HG02763 (cell line): ENCODE results near the gene POMC.
"Not testable (repeated sequence)": the region's sequence is repeated elsewhere in the genome, so short reads cannot be mapped to it uniquely, and the experiment has no call there.

Experiments
- ATAC-seq: cut with Tn5 transposase; IDR thresholded peaks from one replicate; pipeline ENCODE4 v1.9.1; 2021; ENCODE audit warnings: mild to moderate bottlenecking, moderate library complexity; ENCODE audit not compliant: unreplicated experiment

Gene POMC

GRCh38 chr2:25177211-25177611 is 8.8 kb upstream of the POMC start:
- ATAC-seq, result no peak

DNA sequence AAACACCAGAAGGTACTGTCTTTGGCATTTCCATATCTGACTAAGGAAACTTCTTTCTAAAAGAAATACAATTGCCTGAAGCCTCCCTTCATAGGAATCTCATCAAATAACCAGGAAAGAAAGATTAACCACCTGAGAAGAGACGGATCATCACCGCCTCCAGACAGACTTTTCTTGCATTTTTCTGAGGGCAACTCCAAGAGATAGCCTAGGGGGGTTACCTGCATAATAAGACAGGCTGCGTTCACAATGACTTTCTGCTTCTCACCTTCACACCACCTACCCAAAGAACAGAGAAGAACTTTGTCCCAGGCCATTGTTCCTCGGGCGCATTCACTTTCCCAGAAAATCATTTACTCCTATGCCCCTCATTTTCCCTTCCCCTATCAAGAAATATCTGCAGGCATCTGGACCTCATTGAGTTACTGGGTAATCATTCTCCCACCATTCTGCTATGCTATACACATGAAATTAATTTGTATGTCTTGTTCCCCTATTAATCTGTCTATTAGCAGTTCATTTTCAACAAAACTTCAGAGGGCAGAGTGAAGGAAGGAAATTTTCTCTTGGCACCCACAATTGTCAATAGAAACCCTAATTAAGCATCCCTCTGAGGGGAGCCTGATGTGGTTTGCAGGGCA is 8.3 kb upstream of the POMC start:
- ATAC-seq, result no peak

- no peak for ATAC-seq
Measured at GRCh38 chr2:25176138-25176537, 7.8 kb upstream of the POMC start.

- no peak for ATAC-seq
Measured at GRCh38 chr2:25174192-25174861, 5.9 kb upstream of the POMC start.

GRCh38 chr2:25173719-25174118 is 5.3 kb upstream of the POMC start:
- no peak for ATAC-seq

DNA sequence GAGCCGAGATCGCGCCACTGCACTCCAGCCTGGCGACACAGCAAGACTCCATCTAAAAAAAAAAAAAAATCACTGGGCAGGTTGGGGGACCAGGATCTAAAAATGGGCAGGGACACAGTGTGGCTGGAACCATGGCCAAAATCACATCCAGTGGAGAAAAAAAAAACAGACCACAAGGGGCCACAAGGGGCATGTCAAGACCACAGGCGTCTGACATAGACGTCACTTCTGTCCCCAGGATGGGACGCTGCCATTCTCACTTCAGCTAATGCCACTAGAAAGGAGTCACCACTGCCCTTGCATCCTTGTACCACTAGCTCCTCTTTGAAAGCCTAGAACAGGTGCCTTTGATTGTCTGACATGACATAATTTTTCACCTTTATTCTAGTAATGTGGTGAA is 2.5 kb upstream of the POMC start:
- ATAC-seq, result no peak

DNA sequence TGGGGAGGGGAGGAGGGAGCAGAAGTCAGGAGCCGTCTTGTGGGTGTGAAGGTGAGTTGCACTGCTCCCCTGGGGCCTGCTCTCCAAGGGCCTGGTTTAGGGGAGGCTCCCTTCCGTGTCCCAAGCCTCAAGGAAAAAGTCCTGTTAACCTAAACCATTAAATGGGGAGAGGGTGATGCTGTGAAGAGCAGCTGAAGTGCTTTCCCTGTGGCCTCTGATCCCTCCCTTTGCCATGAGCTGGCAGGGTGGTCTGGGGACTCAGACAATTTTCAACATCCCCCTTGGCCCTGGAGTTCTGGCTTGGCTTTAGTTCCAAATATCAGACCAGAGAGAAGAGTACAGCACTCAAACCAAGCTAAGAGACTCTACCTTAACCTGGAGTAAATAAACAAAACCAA is 692 bp upstream of the POMC start:
- ATAC-seq, result no peak

DNA sequence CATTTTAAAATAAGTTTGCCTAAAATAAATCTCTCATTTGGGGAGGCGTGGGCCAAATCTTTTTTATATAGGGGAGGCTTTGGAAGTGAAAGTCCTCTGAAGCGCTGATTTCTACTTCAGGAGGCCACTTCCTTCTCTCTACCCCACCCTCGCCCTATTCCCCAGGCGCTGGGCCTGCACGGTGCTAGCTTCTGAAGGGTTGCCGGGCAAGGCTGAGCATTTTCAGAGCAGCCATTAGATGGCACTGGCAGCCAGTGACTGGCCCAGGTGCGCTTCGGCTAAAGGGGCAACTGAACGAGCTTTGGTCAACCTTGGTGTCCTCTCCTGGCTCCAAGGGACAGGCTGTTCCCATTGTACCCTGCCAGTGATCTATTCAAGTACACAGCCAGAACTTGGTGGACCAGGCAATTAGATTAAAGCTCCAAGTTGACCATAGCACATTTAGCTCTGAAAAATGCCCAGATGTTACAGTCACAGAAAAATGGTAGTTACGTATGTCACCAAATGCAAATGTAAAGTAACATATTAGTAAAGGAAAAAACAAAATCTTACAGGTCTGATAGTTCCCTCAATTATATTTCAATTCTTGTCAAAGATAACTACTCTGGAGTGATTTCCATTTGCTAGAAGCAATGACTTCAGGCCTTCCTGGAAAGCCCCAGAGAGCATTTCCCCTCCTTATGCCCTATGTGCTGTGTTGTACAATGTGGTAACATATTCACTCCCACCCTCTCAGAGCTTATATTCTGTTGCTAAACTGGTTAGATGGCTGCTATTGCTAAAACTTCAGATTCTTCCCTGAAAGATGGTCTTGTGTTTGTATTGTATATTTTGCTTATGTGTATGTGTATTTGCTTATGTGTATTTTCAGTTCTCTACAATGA is 2.1 kb downstream of the POMC start:
- ATAC-seq, result peak; percentile 77

DNA sequence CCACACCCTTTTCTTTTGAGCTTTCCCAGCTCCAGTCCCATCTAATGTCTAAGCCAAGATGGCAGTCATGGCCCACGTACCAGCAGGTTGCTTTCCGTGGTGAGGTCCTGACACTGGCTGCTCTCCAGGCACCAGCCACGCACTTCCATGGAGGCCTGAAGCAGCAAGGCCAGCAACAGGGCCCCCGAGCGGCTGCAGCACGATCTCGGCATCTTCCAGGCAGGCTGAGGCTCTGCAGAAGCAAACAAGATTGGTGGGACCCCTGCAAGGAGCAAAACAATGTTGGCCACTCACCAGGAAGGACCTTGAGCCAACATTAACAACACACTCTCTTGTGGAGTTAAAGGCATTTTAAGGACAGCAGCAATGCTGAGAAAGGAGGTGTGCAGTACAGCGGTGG is 3.8 kb downstream of the POMC start:
- ATAC-seq, result no peak

- not testable (repeated sequence) for ATAC-seq
Measured at GRCh38 chr2:25162061-25162460, 6.3 kb downstream of the POMC start.

DNA sequence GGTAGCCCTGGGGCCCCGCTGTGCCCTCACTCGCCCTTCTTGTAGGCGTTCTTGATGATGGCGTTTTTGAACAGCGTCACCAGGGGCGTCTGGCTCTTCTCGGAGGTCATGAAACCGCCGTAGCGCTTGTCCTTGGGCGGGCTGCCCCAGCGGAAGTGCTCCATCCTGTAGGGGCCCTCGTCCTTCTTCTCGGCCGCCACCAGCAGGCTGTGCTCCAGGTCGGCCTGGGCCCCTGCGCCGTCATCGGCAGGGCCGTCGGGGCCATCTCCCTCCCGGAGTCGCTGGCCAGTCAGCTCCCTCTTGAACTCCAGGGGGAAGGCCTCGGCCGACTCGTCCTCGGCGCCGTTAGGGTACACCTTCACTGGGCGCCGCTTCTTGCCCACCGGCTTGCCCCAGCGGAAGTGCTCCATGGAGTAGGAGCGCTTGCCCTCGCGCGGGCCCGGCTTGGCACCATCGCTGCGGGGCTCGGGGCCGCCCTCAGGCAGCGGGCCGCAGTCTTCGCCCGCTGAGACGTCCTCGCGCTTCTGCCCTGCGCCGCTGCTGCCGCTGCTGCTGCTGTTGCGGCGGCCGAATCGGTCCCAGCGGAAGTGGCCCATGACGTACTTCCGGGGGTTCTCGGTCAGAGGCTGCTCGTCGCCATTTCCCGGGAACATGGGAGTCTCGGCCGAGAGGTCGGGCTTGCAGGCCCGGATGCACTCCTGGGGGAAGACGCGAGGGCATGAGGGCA is 7.2 kb downstream of the POMC start:
- no peak for ATAC-seq

DNA sequence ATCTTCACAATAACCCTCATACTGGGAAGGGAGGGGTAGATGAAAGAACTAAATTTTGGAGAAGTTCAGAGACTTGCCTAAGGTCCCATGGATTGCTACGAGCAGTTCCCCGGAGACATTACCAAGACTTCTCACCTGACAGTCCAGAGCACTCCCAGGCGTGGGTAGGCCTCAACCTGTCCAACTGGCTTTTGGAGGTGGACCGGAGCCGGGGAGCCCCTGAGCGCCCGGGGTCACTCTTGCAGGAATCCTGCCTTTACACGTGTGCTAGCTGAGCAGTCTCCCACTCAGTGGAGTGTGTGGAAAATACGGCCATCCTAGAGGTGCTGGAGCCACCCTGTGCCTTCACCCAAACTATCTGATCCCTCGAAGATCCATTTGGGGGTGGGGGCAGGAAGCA is 8.0 kb downstream of the POMC start:
- no peak for ATAC-seq

DNA sequence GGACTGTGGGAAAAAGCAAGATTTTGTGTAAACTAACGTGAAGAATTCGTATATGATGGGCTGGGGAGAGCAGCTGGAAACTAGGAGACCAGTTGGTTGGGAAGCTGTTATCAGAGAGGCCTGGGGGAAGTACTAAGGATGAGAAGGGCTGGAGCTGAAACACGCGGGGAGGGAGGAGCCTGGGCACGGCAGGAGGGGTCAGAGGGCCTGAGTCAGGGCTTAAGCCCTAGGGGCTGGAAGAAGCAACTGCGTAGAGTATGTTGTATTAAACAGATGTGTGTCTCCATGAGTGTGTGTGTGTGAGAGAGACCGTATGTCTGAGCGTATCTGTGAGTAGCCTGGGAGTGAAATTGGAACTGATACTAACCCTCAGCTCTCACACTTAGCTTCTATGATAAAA is 8.4 kb downstream of the POMC start:
- ATAC-seq, result no peak

GRCh38 chr2:25158096-25158852 is 10.1 kb downstream of the POMC start:
- no peak for ATAC-seq

GRCh38 chr2:25155401-25155800 is 13.0 kb downstream of the POMC start:
- ATAC-seq, result no peak

DNA sequence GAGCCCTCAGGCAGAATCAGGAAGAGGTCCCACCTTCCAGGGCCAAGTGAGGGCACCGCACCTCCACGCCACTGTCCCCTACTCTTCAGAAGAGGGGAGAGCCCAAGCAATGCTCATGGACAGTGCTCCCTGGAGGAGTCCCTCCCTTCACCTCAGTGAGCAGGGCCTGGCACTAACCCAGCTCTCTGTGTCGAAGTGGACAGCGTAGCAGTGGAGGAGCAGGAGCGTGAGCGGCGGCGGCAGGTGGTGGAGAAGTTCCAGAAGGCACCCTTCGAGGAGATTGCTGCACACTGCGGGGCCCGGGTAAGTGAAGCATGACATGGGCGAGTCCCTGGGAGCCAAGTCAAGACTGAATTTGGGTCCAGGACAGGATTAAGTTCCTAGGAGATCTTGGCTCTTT is 16.7 kb downstream of the POMC start:
- no peak for ATAC-seq

GRCh38 chr2:25150993-25151392 is 17.4 kb downstream of the POMC start:
- ATAC-seq, result not testable (repeated sequence)

GRCh38 chr2:25149646-25150045 is 18.7 kb downstream of the POMC start:
- ATAC-seq, result no peak

DNA sequence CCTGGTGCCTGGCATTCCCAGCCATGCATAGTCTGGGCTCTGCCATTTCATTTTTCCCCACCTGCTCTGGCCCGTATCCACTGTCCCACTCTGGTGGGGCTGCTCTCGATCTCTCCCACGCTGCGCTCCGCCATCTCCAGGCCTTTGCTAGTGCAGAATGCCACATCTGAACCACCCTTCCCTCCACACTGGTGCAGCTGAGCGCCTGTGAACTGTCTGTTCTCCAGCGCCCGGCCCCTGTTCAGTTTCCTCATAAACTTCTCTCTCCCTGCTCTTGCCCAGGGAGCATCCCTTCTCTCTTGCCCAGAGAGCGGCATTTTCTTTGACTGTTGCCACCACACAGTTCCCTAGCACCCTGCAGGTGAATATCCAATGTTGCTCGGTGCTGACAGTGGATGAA is 21.5 kb downstream of the POMC start:
- no peak for ATAC-seq

DNA sequence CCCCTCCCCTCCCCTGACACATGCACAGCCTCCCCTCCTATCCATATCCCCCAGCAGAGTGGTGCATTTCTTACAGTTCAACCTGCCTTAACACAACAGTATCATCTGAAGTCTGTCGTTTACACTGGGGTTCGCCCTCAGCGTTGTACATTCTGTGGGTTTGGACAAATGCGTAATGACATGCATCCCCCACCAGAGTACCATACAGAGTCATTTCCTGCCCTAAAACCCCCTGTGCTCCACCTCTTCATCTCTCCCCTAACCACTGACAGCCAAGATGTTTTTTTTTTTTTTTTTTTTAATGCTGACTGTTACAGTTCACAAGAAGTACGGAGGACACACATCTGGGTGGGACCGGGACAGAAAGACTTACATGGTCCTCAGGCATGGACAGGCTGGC is 22.6 kb downstream of the POMC start:
- ATAC-seq, result no peak

DNA sequence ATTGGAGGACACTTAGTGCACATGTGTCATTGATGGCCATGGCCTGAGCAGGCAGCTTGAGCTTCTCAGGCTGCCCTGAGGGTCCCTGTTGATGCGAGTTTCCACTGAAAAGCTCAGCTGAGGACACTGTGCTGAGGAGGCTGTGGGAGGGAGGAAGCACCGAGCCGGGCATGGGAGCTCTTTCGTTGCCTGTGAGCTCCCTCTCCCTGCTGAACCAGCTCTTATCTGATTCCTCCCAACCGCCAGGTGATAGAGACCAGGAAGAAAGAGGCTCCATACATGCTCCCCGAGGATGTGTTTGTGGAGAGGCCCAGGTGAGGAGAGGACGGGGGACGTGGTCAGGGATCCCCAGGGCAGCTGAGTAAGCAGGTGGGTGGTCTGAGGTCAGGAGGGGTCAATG is 27.3 kb downstream of the POMC start:
- no peak for ATAC-seq
